Measurements from ENCODE around the gene ARID5B.

The ARID5B gene

GRCh38 chr10:62081341-62082270 lies 180.1 kb downstream of the ARID5B start:
- no peak for DNase-seq

- DNase-seq = no peak
Measured at GRCh38 chr10:62082271-62082656, 180.8 kb downstream of the ARID5B start.

GRCh38 chr10:62082729-62083411 lies 181.4 kb downstream of the ARID5B start:
- DNase-seq = no peak

GRCh38 chr10:62083412-62084267 lies 182.1 kb downstream of the ARID5B start:
- no peak for DNase-seq

- no peak for DNase-seq
Measured at GRCh38 chr10:62084451-62084850, 183.0 kb downstream of the ARID5B start.

- no peak for DNase-seq
Measured at GRCh38 chr10:62085404-62085803, 183.9 kb downstream of the ARID5B start.

GRCh38 chr10:62085821-62086220 lies 184.3 kb downstream of the ARID5B start:
- DNase-seq = no peak

GRCh38 chr10:62087329-62087728 lies 185.8 kb downstream of the ARID5B start:
- DNase-seq = no peak

- no peak for DNase-seq
Measured at GRCh38 chr10:62088786-62089185, 187.3 kb downstream of the ARID5B start.

GRCh38 chr10:62092301-62093030 lies 191.0 kb downstream of the ARID5B start:
- no peak for DNase-seq

- DNase-seq = no peak
Measured at GRCh38 chr10:62093863-62094291, 192.4 kb downstream of the ARID5B start.

- no peak for DNase-seq
Measured at GRCh38 chr10:62095181-62096122, 194.0 kb downstream of the ARID5B start.

GRCh38 chr10:62096256-62096933 lies 194.9 kb downstream of the ARID5B start:
- DNase-seq = no peak

GRCh38 chr10:62098278-62099121 lies 197.0 kb downstream of the ARID5B start:
- no peak for DNase-seq

GRCh38 chr10:62099299-62099698 lies 197.8 kb downstream of the ARID5B start:
- DNase-seq = no peak

GRCh38 chr10:62103857-62104256 lies 202.4 kb downstream of the ARID5B start:
- no peak for DNase-seq

- DNase-seq = no peak
Measured at GRCh38 chr10:62106929-62107519, 205.5 kb downstream of the ARID5B start.

GRCh38 chr10:62108759-62109586 lies 207.5 kb downstream of the ARID5B start:
- no peak for DNase-seq
